DOHH2 (cell line): ENCODE results near the gene YBX2.

Source experiments
- H3F3A ChIP-seq: fragments of 200-600 bp; sonication (generic), shearing (Covaris generic); 2 replicates; pipeline ENCODE4 v1.6.0; 2016; ENCODE audit warnings: antibody characterized with exemption, mild to moderate bottlenecking; ENCODE audit not compliant: control insufficient read depth, insufficient read depth
- H3K27ac ChIP-seq: fragments of 200-600 bp; sonication (generic); 2 replicates; pipeline ENCODE4 v1.5.1; 2014; ENCODE audit warnings: low read depth, mild to moderate bottlenecking, low read length, moderate library complexity
- H3K27me3 ChIP-seq: fragments of 200-600 bp; sonication (generic); 2 replicates; pipeline ENCODE4 v1.6.1; 2014; ENCODE audit warnings: mild to moderate bottlenecking, low read length, mixed read lengths; ENCODE audit not compliant: control insufficient read depth
- H3K36me3 ChIP-seq: fragments of 200-600 bp; sonication (generic); 2 replicates; pipeline ENCODE4 v1.6.1; 2014; ENCODE audit warnings: mild to moderate bottlenecking, low read length, moderate library complexity, mixed read lengths; ENCODE audit not compliant: control insufficient read depth
- H3K4me1 ChIP-seq: fragments of 200-600 bp; sonication (generic); 2 replicates; pipeline ENCODE4 v1.6.1; 2014; ENCODE audit warnings: mild to moderate bottlenecking, low read length, mixed read lengths; ENCODE audit not compliant: control insufficient read depth
- H3K4me2 ChIP-seq: fragments of 200-600 bp; sonication (generic); 2 replicates; pipeline ENCODE4 v1.6.0; 2014; ENCODE audit warnings: mild to moderate bottlenecking, low read length, moderate library complexity
- H3K4me3 ChIP-seq: fragments of 200-600 bp; sonication (generic); 2 replicates; pipeline ENCODE4 v1.5.1; 2014; ENCODE audit warnings: mild to moderate bottlenecking, low read length, mixed read lengths
- H3K79me2 ChIP-seq: fragments of 200-600 bp; sonication (generic); 2 replicates; pipeline ENCODE4 v1.6.1; 2014; ENCODE audit warnings: mild to moderate bottlenecking, low read length, mixed read lengths; ENCODE audit not compliant: control insufficient read depth
- H3K9me2 ChIP-seq: fragments of 200-600 bp; sonication (generic); replicated peaks from 2 replicates; pipeline ENCODE4 v1.6.1; 2014; ENCODE audit warnings: mild to moderate bottlenecking, low read length, mixed read lengths; ENCODE audit not compliant: control insufficient read depth
- H3K9me3 ChIP-seq: fragments of 200-600 bp; sonication (generic); 2 replicates; pipeline ENCODE4 v1.6.1; 2014; ENCODE audit warnings: antibody characterized with exemption, low read length, mixed read lengths; ENCODE audit not compliant: control insufficient read depth, insufficient read depth
- H4K20me1 ChIP-seq: fragments of 200-600 bp; sonication (generic); 2 replicates; pipeline ENCODE4 v1.6.0; 2014; ENCODE audit warnings: low read depth, mild to moderate bottlenecking, antibody characterized with exemption, low read length, moderate library complexity; ENCODE audit not compliant: control insufficient read depth, insufficient read depth
- CTCF ChIP-seq: fragments of 200-600 bp; sonication (generic); IDR thresholded peaks from one replicate; pipeline ENCODE4 v1.5.1; 2014; ENCODE audit warnings: antibody characterized with exemption, mild to moderate bottlenecking, low read depth, low read length; ENCODE audit not compliant: poor library complexity, severe bottlenecking
- EZH2phosphoT487 ChIP-seq: fragments of 200-600 bp; sonication (generic); IDR thresholded peaks from 2 replicates; pipeline ENCODE4 v1.6.1; 2017; ENCODE audit warnings: borderline replicate concordance, mild to moderate bottlenecking, antibody characterized with exemption, low read length, moderate library complexity, mixed read lengths

Gene YBX2

DNA sequence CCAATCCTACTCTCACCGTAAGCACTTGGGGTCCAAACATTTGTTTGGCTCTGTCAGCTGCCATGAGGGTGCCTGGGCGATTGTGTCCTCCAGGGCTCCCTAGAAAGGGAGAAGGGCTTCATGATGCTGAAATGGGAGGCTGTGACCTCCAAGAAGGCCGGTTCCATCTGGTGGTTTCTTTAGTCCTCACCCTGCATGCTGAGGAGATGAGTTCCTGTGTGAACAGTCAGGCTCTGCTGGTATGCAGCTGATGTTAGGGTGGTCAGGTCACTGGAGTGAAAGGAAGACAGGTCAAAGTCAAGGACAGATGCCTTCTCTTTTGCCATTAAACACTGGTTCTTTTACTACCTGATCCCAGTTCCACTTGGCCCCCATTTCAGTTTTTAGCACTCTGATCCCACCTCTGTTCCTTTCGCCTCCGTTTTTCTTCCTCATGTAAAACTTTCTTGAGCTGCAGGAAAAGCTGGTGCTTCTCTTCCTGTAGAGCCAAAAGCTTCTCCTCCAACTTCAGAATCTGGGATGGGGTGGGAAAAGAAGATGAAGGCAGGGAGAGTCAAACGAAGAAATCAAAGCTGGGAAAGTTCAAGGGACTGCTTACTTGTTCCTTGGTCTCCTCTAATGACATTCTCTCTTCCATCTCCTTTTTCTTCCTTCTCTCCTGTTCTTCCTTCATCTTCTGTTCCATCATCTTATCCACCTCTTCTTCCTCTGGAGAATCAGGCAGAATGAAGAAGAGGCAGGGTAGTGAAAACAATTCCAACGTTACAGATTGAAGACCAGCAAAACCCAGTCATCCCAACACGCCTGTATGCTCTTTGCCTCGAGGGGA lies 19.7 kb upstream of the YBX2 start:
- no peaks in the 10 kb centered on the region for H3K27me3 ChIP-seq
- H3K9me3 ChIP-seq: no peaks in the 10 kb centered on the region
- peak overlapping the region; percentile 73 for H3K27ac ChIP-seq
- peak overlapping the region; percentile 98 for H3K4me2 ChIP-seq
- H3K9me2 ChIP-seq: no peaks in the 10 kb centered on the region
- H3K79me2 ChIP-seq: peaks cover 51% of the 10 kb centered on the region
- peaks cover 65% of the 10 kb centered on the region for H3F3A ChIP-seq
- TF ChIP-seq CTCF: no peak
- TF ChIP-seq EZH2phosphoT487: no peak
- H3K4me1 ChIP-seq: peaks cover 56% of the 10 kb centered on the region
- peak overlapping the region; percentile 85 for H3K4me3 ChIP-seq
- H4K20me1 ChIP-seq: peaks cover 33% of the 10 kb centered on the region
- H3K36me3 ChIP-seq: peaks cover 86% of the 10 kb centered on the region

GRCh38 chr17:7313088-7313889 lies 18.9 kb upstream of the YBX2 start:
- no peaks in the 10 kb centered on the region for H3K27me3 ChIP-seq
- peak overlapping the region; percentile 85 for H3K4me3 ChIP-seq
- H3K27ac ChIP-seq: peak overlapping the region; percentile 73
- H3K9me2 ChIP-seq: no peaks in the 10 kb centered on the region
- H3K36me3 ChIP-seq: peaks cover 86% of the 10 kb centered on the region
- H3K9me3 ChIP-seq: no peaks in the 10 kb centered on the region
- peak; percentile 24 for TF ChIP-seq CTCF
- no peak for TF ChIP-seq EZH2phosphoT487
- peaks cover 58% of the 10 kb centered on the region for H3K4me1 ChIP-seq
- H3F3A ChIP-seq: peaks cover 72% of the 10 kb centered on the region
- peaks cover 34% of the 10 kb centered on the region for H4K20me1 ChIP-seq
- peak overlapping the region; percentile 98 for H3K4me2 ChIP-seq
- H3K79me2 ChIP-seq: peaks cover 59% of the 10 kb centered on the region

- peaks cover 58% of the 10 kb centered on the region for H3K4me1 ChIP-seq
- H3K4me2 ChIP-seq: peak overlapping the region; percentile 98
- peaks cover 34% of the 10 kb centered on the region for H4K20me1 ChIP-seq
- TF ChIP-seq CTCF (no peak), EZH2phosphoT487 (no peak)
- peaks cover 86% of the 10 kb centered on the region for H3K36me3 ChIP-seq
- peak overlapping the region; percentile 73; the same call in 1 of the 2 replicates for H3K27ac ChIP-seq
- no peaks in the 10 kb centered on the region for H3K27me3 ChIP-seq
- peaks cover 66% of the 10 kb centered on the region for H3K79me2 ChIP-seq
- no peaks in the 10 kb centered on the region for H3K9me3 ChIP-seq
- H3F3A ChIP-seq: peaks cover 71% of the 10 kb centered on the region
- H3K9me2 ChIP-seq: no peaks in the 10 kb centered on the region
- peak overlapping the region; percentile 85 for H3K4me3 ChIP-seq
Measured at GRCh38 chr17:7312432-7313087, 18.1 kb upstream of the YBX2 start.
